GM18520 (cell line): Measurements from ENCODE around the gene FGD2.
"Not testable (repeated sequence)": the region's sequence is repeated elsewhere in the genome, so short reads cannot be mapped to it uniquely, and the experiment has no call there.

Experiments used
- ATAC-seq: cut with Tn5 transposase; IDR thresholded peaks from one replicate; pipeline ENCODE4 v1.9.1; 2021; ENCODE audit not compliant: unreplicated experiment

The FGD2 gene

GRCh38 chr6:36989264-36989663, 16.2 kb upstream of the FGD2 start:
- no peak for ATAC-seq

- not testable (repeated sequence) for ATAC-seq
These were observed 15.1 kb upstream of the FGD2 start for GRCh38 chr6:36990401-36990800.

GRCh38 chr6:36997811-36998722, 7.4 kb upstream of the FGD2 start:
- no peak for ATAC-seq

- no peak for ATAC-seq
These were observed 6.8 kb upstream of the FGD2 start for GRCh38 chr6:36998723-36999038.

GRCh38 chr6:36999061-36999750, 6.2 kb upstream of the FGD2 start:
- no peak for ATAC-seq

GRCh38 chr6:36999751-37000125, 5.7 kb upstream of the FGD2 start:
- ATAC-seq = no peak

GRCh38 chr6:37004044-37004980, 1.1 kb upstream of the FGD2 start:
- ATAC-seq = no peak

GRCh38 chr6:37005827-37006567, 542 bp downstream of the FGD2 start:
- no peak for ATAC-seq

GRCh38 chr6:37006793-37007339, 1.4 kb downstream of the FGD2 start:
- ATAC-seq = no peak

- no peak for ATAC-seq
These were observed 2.0 kb downstream of the FGD2 start for GRCh38 chr6:37007340-37008043.

GRCh38 chr6:37008484-37009465, 3.3 kb downstream of the FGD2 start:
- ATAC-seq = no peak

- ATAC-seq = no peak
These were observed 5.0 kb downstream of the FGD2 start for GRCh38 chr6:37010402-37010892.

GRCh38 chr6:37011656-37012378, 6.4 kb downstream of the FGD2 start:
- no peak for ATAC-seq

GRCh38 chr6:37013516-37014491, 8.3 kb downstream of the FGD2 start:
- ATAC-seq = no peak

- ATAC-seq = no peak
These were observed 9.2 kb downstream of the FGD2 start for GRCh38 chr6:37014667-37015066.

GRCh38 chr6:37015532-37015931, 10.1 kb downstream of the FGD2 start:
- no peak for ATAC-seq

GRCh38 chr6:37016995-37017394, 11.5 kb downstream of the FGD2 start:
- no peak for ATAC-seq
